Measurements from ENCODE around the gene WNK1. TPM values are rescaled to one million over a fixed set of nuclear protein-coding genes. Genes with fewer than 3 reads are reported as not detected.

WNK1 gene
- polyA plus RNA-seq, 1 donor (not counting 4 experiments of a cell fraction or from before 2014, with no cell fraction given): 72.3 TPM

- dilution Hi-C loops (cut with MboI; ENCODE audit: extremely low pct_ligation_motif_present, low sequenced_read_pairs): no loop called here
- peaks cover 14% of the 10 kb centered on the region for H3K4me1 ChIP-seq (ENCODE audit: control insufficient read depth, extremely low read depth, insufficient read depth, low read length)
- DNase-seq (ENCODE audit: low read depth, low spot score) (no peak), FAIRE-seq (no peak)
- H3K27me3 ChIP-seq (ENCODE audit: control insufficient read depth, extremely low read depth, insufficient read depth, low read length): no peaks in the 10 kb centered on the region
- TF ChIP-seq CTCF (optimal IDR thresholded peaks at IDR 0.05 in 1 of 3, IDR thresholded peaks at IDR 0.05 in 1 of 3, conservative IDR thresholded peaks at IDR 0.05 in 1 of 3; ENCODE audit: extremely low read depth in 1 of 3, insufficient read depth in 2 of 3, low read length in 3 of 3): no peak
- TF ChIP-seq EZH2 (IDR thresholded peaks at IDR 0.05; ENCODE audit: low read length): no peak
- no peak overlapping the region for H2AFZ ChIP-seq (ENCODE audit: control insufficient read depth, low read length)
- H4K20me1 ChIP-seq (ENCODE audit: control insufficient read depth, extremely low read depth, insufficient read depth, low read length): peaks cover 3% of the 10 kb centered on the region
- H3K36me3 ChIP-seq (ENCODE audit: control insufficient read depth in 2 of 2, extremely low read depth in 1 of 2, insufficient read depth in 2 of 2, low read length in 2 of 2): no peaks in the 10 kb centered on the region
- H3K4me3 ChIP-seq (ENCODE audit: control insufficient read depth in 2 of 3, extremely low read depth in 1 of 3, insufficient read depth in 2 of 3, low read depth in 1 of 3, low read length in 3 of 3): no peak overlapping the region
- no peak overlapping the region for H3K27ac ChIP-seq (ENCODE audit: control insufficient read depth, insufficient read depth, low read length)
- no peaks in the 10 kb centered on the region for H3K9me1 ChIP-seq (ENCODE audit: control insufficient read depth, extremely low read depth, insufficient read depth, low read length)
- H3K79me2 ChIP-seq (ENCODE audit: control insufficient read depth, insufficient read depth, low read length): peaks cover 96% of the 10 kb centered on the region
- no peak overlapping the region for H3K4me2 ChIP-seq (ENCODE audit: control insufficient read depth, extremely low read depth, insufficient read depth, low read depth, low read length)
- no peaks in the 10 kb centered on the region for H3K9me3 ChIP-seq (ENCODE audit: control insufficient read depth, low read depth, low read length)
- H3K9ac ChIP-seq (ENCODE audit: control insufficient read depth, extremely low read depth, insufficient read depth, low read length): no peak overlapping the region
Measured at GRCh38 chr12:789852-790563, 37.6 kb downstream of the WNK1 start.

GRCh38 chr12:790608-791007, 38.2 kb downstream of the WNK1 start:
- no peaks in the 10 kb centered on the region for H3K27me3 ChIP-seq (ENCODE audit: control insufficient read depth, extremely low read depth, insufficient read depth, low read length)
- no peak overlapping the region for H3K4me3 ChIP-seq (ENCODE audit: control insufficient read depth in 2 of 3, extremely low read depth in 1 of 3, insufficient read depth in 2 of 3, low read depth in 1 of 3, low read length in 3 of 3)
- dilution Hi-C loops (cut with MboI; ENCODE audit: extremely low pct_ligation_motif_present, low sequenced_read_pairs): no loop called here
- DNase-seq (ENCODE audit: low read depth, low spot score): no peak
- H3K4me1 ChIP-seq (ENCODE audit: control insufficient read depth, extremely low read depth, insufficient read depth, low read length): peaks cover 19% of the 10 kb centered on the region
- TF ChIP-seq EZH2 (IDR thresholded peaks at IDR 0.05; ENCODE audit: low read length) (no peak), CTCF (optimal IDR thresholded peaks at IDR 0.05 in 1 of 3, IDR thresholded peaks at IDR 0.05 in 1 of 3, conservative IDR thresholded peaks at IDR 0.05 in 1 of 3; ENCODE audit: extremely low read depth in 1 of 3, insufficient read depth in 2 of 3, low read length in 3 of 3) (no peak)
- no peak overlapping the region for H2AFZ ChIP-seq (ENCODE audit: control insufficient read depth, low read length)
- peaks cover 96% of the 10 kb centered on the region for H3K79me2 ChIP-seq (ENCODE audit: control insufficient read depth, insufficient read depth, low read length)
- H3K9me1 ChIP-seq (ENCODE audit: control insufficient read depth, extremely low read depth, insufficient read depth, low read length): no peaks in the 10 kb centered on the region
- no peak for FAIRE-seq
- no peak overlapping the region for H3K27ac ChIP-seq (ENCODE audit: control insufficient read depth, insufficient read depth, low read length)
- H3K36me3 ChIP-seq (ENCODE audit: control insufficient read depth in 2 of 2, extremely low read depth in 1 of 2, insufficient read depth in 2 of 2, low read length in 2 of 2): no peaks in the 10 kb centered on the region
- peaks cover 3% of the 10 kb centered on the region for H4K20me1 ChIP-seq (ENCODE audit: control insufficient read depth, extremely low read depth, insufficient read depth, low read length)
- no peak overlapping the region for H3K9ac ChIP-seq (ENCODE audit: control insufficient read depth, extremely low read depth, insufficient read depth, low read length)
- no peaks in the 10 kb centered on the region for H3K9me3 ChIP-seq (ENCODE audit: control insufficient read depth, low read depth, low read length)
- no peak overlapping the region for H3K4me2 ChIP-seq (ENCODE audit: control insufficient read depth, extremely low read depth, insufficient read depth, low read depth, low read length)

Data from keratinocyte (primary cell).